Brain microvascular endothelial cell (primary cell): Measurements from ENCODE around the gene BPIFA3.
"Not testable (repeated sequence)": the region's sequence is repeated elsewhere in the genome, so short reads cannot be mapped to it uniquely, and the experiment has no call there.

Source experiments
- DNase-seq: peaks from one replicate; pipeline ENCODE4 v3.0.0-alpha.2; 2020
- H3K27ac ChIP-seq: fragments of 250-450 bp; sonication (Bioruptor Pico); 2 replicates; pipeline ENCODE4 v1.5.1; 2020; ENCODE audit warnings: mild to moderate bottlenecking, moderate library complexity
- H3K27me3 ChIP-seq: fragments of 250-450 bp; sonication (Bioruptor Pico); replicated peaks from 2 replicates; pipeline ENCODE4 v1.5.1; 2020; ENCODE audit warnings: mild to moderate bottlenecking
- H3K36me3 ChIP-seq: fragments of 250-450 bp; sonication (Bioruptor Pico); replicated peaks from 2 replicates; pipeline ENCODE4 v1.5.1; 2020; ENCODE audit warnings: mild to moderate bottlenecking
- H3K4me3 ChIP-seq: 2 replicates; pipeline ENCODE4 v1.5.1; 2011; ENCODE audit warnings: low read depth, mild to moderate bottlenecking, control low read depth, low read length, moderate library complexity
- CTCF ChIP-seq: IDR thresholded peaks from 2 replicates; pipeline ENCODE4 v1.5.1; 2011; ENCODE audit warnings: low read depth, mild to moderate bottlenecking, moderate library complexity, low read length, control low read depth, inconsistent platforms; ENCODE audit errors: missing control alignments
- in situ Hi-C: cut with HindIII; loops from 2 replicates; pipeline ENCODE4 v1.10.0; 2017; ENCODE audit warnings: low sequenced_read_pairs, low pct_ligation_motif_present

The BPIFA3 gene

GRCh38 chr20:33177866-33178265, 39.3 kb upstream of the BPIFA3 start:
- Histone ChIP-seq H3K4me3 (no peak overlapping the region), H3K27me3 (no peaks in the 10 kb centered on the region), H3K36me3 (no peaks in the 10 kb centered on the region), H3K27ac (no peak overlapping the region)
- no peak for TF ChIP-seq CTCF
- in situ Hi-C loops, result no loop called here
- DNase-seq, result no peak

GRCh38 chr20:33178726-33179125, 38.4 kb upstream of the BPIFA3 start:
- Histone ChIP-seq H3K4me3 (no peak overlapping the region), H3K36me3 (no peaks in the 10 kb centered on the region), H3K27me3 (no peaks in the 10 kb centered on the region), H3K27ac (no peak overlapping the region)
- DNase-seq, result no peak
- no peak for TF ChIP-seq CTCF
- in situ Hi-C loops, result no loop called here

- Histone ChIP-seq H3K27ac (no peak overlapping the region), H3K4me3 (no peak overlapping the region), H3K27me3 (no peaks in the 10 kb centered on the region), H3K36me3 (no peaks in the 10 kb centered on the region)
- TF ChIP-seq CTCF, result no peak
- no peak for DNase-seq
- in situ Hi-C loops, result no loop called here
Measured at GRCh38 chr20:33180169-33180568, 37.0 kb upstream of the BPIFA3 start.

- no peak for DNase-seq
- Histone ChIP-seq H3K27me3 (no peaks in the 10 kb centered on the region), H3K4me3 (no peak overlapping the region), H3K27ac (no peak overlapping the region), H3K36me3 (no peaks in the 10 kb centered on the region)
- TF ChIP-seq CTCF, result no peak
- in situ Hi-C loops, result no loop called here
Measured at GRCh38 chr20:33181482-33182093, 35.6 kb upstream of the BPIFA3 start.

- no peak overlapping the region for H3K4me3 ChIP-seq
- no peaks in the 10 kb centered on the region for H3K36me3 ChIP-seq
- in situ Hi-C loops, result no loop called here
- no peak for DNase-seq
- H3K27ac ChIP-seq, result no peak overlapping the region
- no peak for TF ChIP-seq CTCF
- no peaks in the 10 kb centered on the region for H3K27me3 ChIP-seq
Measured at GRCh38 chr20:33183312-33183711, 33.8 kb upstream of the BPIFA3 start.

GRCh38 chr20:33185031-33185590, 32.0 kb upstream of the BPIFA3 start:
- in situ Hi-C loops, H3K4me3 ChIP-seq: not testable (repeated sequence)

More at GRCh38 chr20:33185031-33185590, 32.0 kb upstream of the BPIFA3 start:
- not testable (repeated sequence) for DNase-seq, H3K27ac ChIP-seq, H3K27me3 ChIP-seq, H3K36me3 ChIP-seq
